ENCODE results near the gene SMYD1.
A peak's percentile ranks its signal among the peaks of the same experiment; 100 is the strongest.

Gene SMYD1

DNA sequence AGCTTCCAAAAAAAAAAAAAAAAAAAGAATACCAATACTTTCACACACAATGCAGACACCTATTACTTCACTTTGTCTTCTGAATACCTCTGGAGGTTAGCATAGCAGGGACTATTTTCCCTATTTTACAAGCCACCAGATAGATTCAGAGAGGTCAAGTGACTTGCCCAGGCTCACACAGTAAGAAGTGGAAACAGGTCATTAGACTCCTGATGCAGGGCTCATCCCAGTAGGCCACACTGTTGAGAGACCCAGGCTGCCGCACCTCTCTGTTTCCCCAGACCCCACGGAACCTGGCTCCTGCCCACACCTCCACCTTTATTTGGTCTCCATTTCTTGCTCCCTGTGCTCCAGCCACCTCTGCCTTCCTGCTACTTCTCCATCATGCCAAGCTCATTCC, 19.4 kb downstream of the SMYD1 start:
- DNase-seq (ENCODE audit: low read depth in 2 of 2), result no peak

GRCh38 chr2:88087763-88088162, 20.1 kb downstream of the SMYD1 start:
- DNase-seq (ENCODE audit: low read depth in 2 of 2), result no peak

GRCh38 chr2:88088999-88089398, 21.4 kb downstream of the SMYD1 start:
- DNase-seq (ENCODE audit: low read depth in 2 of 2), result no peak

DNA sequence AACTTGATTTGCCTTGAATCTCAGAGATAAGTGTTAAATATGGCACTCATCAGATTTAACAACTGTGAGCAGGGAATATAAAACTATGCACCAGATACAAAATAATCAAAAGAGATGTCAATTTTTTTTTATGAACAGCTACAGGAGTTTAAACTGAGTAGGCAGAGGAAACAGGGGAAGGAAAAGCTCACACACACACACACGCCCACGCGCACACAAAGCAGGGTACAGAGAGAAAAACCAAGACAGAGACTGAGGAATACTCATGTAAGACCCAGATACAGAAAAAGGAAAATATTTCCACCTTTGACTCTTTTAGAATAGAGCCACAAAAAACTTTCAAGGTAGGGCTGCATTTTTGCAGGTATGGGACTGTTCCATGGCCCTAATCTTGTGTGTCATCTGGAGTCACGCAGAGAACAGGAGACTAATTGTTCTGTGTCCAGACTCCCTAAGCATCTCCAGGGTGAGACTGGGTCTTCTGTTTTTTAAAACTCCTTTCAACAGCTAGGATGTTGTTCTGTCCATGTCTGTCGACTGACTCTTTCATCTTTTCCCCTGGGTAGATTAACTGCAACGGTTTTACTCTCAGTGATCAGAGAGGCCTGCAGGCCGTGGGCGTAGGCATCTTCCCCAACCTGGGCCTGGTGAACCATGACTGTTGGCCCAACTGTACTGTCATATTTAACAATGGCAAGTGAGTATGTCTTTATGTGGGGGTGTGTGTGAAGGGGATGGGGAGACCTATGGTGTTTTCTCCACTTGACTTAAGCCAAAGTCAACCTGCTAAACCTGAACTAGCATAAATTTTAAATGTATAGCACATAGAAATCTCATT, 23.0 kb downstream of the SMYD1 start:
- peak in 1 of 2 experiments; percentile 24 for DNase-seq (ENCODE audit: low read depth in 2 of 2)

- no peak for DNase-seq (ENCODE audit: low read depth in 2 of 2)
Measured at GRCh38 chr2:88091943-88092342, 24.3 kb downstream of the SMYD1 start.

- DNase-seq (ENCODE audit: low read depth in 2 of 2), result no peak
Measured at GRCh38 chr2:88092773-88093172, 25.1 kb downstream of the SMYD1 start.

DNA sequence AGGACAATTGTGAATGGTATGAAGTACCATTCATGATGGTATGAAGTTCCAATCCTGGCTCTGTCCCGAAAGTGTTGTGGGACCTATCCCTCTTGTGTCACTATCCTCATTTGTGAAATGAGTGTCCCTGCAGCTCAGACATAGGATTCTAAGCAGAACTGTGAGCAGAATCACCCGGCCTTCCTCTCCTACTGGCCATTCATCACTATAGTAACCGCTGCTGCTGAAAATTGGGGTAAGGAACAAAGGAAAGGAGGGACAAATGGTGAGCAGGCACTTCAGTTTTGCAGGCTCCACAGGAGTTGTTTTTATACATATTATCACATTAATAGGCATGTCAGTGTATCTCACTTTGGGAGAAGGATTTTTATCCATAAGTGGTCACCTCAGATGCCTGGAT, 27.4 kb downstream of the SMYD1 start:
- no peak for DNase-seq (ENCODE audit: low read depth in 2 of 2)

DNA sequence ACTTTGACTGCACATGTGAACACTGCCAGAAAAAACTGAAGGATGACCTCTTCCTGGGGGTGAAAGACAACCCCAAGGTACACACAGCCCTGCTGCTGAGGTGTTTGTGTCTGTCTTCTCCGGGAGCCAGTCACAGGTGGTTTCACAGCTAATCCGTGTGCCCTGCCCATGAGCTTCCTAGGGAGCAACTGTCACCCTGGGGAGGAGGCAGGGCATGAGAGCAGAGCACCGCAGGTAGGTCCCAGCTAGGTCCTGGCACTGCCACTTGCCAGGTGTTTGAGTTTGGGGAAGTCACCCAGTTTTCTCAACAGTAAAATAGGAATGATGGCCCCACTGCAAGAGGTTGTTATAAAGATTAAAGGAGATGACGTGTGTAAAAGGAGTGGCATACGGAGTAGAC, 29.1 kb downstream of the SMYD1 start:
- DNase-seq (ENCODE audit: low read depth in 2 of 2), result no peak

DNA sequence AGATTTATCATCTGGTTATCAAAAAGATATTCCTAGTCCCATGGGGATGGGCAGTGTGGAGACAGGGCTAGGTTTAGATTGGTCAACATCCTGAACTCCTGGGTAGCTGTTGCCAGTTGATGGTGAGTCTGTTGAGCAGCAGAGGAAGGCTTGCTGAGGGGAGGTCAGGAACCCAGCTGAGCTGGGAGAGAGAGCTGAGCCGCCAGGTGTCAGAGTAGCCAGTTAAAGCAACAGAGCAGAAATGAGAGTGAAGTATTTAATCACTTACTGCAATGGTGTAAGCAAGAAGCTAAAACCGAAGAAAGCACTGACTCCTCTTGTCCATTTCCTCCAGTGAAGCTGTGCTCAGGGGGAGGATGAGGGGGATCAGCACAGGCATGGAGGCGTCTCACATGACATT, 29.6 kb downstream of the SMYD1 start:
- no peak for DNase-seq (ENCODE audit: low read depth in 2 of 2)

GRCh38 chr2:88097891-88098557, 30.4 kb downstream of the SMYD1 start:
- DNase-seq (ENCODE audit: low read depth in 2 of 2), result no peak

GRCh38 chr2:88098558-88098900, 30.9 kb downstream of the SMYD1 start:
- DNase-seq (ENCODE audit: low read depth in 2 of 2), result no peak

- no peak for DNase-seq (ENCODE audit: low read depth in 2 of 2)
Measured at GRCh38 chr2:88099798-88100488, 32.3 kb downstream of the SMYD1 start.

DNA sequence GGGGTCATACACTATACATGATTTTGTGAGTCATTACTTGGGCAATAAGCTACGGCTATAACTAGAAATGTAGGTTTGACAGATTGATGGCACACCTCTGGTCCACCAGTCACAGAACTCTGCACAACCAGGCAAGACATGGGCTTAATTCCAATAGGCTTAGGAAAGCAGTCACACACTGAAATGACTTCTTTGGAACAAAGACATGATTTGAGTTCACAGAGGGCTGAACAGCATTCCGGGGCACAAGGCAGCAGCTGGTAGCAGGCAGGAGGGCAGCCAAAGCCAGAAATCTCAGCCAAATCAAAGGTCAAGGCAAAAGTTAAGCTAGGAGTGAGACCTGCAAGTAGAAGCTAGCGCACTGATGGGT, 32.8 kb downstream of the SMYD1 start:
- DNase-seq (ENCODE audit: low read depth in 2 of 2), result no peak

DNA sequence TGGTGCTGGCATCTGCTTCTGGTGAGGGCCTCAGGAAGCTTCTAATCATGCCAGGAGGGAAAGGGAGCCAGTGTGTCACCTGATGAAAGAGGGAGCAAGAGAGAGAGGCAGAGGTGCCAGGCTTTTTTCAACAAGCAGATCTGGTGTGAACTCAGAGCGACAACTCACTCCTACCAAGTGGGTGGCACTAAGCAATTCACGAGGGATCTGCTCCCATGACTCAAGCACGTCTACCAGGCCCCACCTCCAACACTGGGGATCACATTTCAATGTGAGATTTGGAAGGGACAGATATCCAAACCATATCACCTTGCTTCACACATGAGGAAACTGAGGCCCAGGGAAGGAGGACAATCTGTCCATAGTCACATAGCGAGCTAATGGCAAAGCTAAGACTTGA, 41.2 kb downstream of the SMYD1 start:
- DNase-seq (ENCODE audit: low read depth in 2 of 2), result no peak

- DNase-seq (ENCODE audit: low read depth in 2 of 2), result no peak
Measured at GRCh38 chr2:88110830-88111229, 43.2 kb downstream of the SMYD1 start.

GRCh38 chr2:88113069-88113468, 45.4 kb downstream of the SMYD1 start:
- DNase-seq (ENCODE audit: low read depth in 2 of 2), result no peak

GRCh38 chr2:88114889-88115288, 47.3 kb downstream of the SMYD1 start:
- no peak for DNase-seq (ENCODE audit: low read depth in 2 of 2)

GRCh38 chr2:88115825-88116518, 48.3 kb downstream of the SMYD1 start:
- no peak for DNase-seq (ENCODE audit: low read depth in 2 of 2)

DNA sequence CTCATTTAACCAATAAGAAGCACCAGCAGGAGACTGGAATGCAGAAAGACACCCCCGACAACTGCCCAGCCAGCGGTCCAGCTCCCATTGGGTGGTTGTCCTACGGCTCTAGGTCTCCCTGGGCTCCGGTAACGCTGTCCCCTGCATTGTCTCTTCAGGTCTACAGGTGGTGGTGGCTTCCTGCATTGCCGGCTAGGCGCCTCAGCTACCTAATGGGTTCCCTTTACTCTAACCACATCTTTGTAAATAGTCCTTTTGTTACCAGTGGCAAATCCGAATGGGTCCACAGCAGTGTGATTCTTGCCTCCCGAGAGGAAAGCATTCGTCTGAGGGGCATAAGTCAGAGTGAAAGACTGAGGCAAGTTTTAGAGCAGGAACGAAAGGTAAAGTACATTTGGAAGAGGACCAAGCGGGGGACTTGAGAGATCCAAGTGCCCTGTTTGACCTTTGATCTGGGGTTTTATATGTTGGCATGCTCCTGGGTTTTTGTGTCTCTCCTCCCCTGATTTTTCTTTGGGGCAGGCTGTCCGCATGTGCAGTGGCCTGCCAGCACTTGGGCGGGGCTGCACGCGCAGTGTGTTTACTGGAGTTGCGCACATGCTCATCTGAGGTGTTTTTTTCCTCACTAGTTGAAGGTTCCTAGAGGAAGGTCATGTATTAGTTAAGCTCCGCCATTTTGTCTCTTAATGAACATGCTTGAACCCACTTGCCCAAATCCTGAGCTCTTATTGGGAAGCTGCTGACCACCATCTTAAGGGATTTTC, 49.2 kb downstream of the SMYD1 start:
- no peak for DNase-seq (ENCODE audit: low read depth in 2 of 2)

DNA sequence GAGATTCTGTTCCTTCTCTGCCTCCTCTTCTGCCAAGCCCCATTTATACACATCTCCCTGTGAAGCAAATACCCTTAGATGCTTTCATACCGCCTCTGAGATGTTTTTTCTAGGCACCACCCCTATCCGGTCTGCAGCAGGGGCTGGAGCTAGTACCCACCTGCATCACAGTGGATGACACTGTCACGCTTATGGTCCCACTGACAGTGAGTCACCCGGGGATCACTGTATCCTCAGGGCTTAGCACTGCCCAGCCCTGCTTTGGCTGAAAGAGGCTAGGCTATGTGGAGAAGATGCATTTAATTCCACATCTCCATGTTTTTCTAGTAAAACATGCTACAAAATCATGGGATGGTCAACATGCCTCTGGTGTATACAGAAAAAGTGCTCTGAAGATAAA, 50.3 kb downstream of the SMYD1 start:
- no peak for DNase-seq (ENCODE audit: low read depth in 2 of 2)

DNA sequence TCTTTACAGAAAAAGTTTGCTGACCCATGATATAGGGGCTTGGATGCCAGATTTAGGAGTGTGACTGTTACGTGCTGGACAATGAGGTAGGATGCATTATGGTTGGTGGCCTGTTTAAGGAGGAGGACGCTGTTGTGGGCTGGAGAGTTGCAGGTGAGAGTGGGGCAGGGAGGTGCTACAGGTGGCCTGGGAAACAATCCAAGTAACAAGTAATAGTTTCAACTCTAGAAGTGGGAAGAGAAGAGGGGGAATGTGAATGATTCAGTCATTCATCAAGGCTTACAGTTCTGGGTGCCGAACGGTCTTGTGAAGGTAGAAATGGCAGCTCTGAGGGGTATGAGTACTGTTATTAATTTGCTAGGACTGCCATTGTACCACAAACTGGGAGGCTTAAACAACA, 54.1 kb downstream of the SMYD1 start:
- no peak for DNase-seq (ENCODE audit: low read depth in 2 of 2)

Data from stimulated activated CD4-positive, alpha-beta T cell treated with anti-CD3 and anti-CD28 coated beads, Interleukin-12 subunit alpha, Interleukin-12 subunit beta, amount 100 ng/mL, for 24 hours (primary cell).